K562 (cell line): ENCODE data around the gene TMA7B. TPM values are rescaled to one million over a fixed set of nuclear protein-coding genes. Genes with fewer than 3 reads are reported as not detected.

Source experiments
- DPF2 ChIP-seq: fragments of 450-650 bp; IDR thresholded peaks from 2 replicates; pipeline ENCODE4 v1.6.1; 2016
- GABPB1 ChIP-seq: sonication (generic); formaldehyde crosslinking; IDR thresholded peaks from 2 replicates; pipeline ENCODE4 v1.8.0; 2022; ENCODE audit warnings: mild to moderate bottlenecking, missing genetic modification reagents
- GMEB1 ChIP-seq: fragments of 250-450 bp; sonication (Bioruptor Pico); IDR thresholded peaks from 2 replicates; pipeline ENCODE4 v1.4.0; 2020; ENCODE audit warnings: mild to moderate bottlenecking
- HDAC8 ChIP-seq: fragments of 450-650 bp; IDR thresholded peaks from 2 replicates; pipeline ENCODE4 v1.6.1; 2016; ENCODE audit warnings: mild to moderate bottlenecking, missing genetic modification characterization, moderate library complexity, missing compliant biosample characterization
- PHF8 ChIP-seq: fragments of 200-600 bp; sonication (generic); IDR thresholded peaks from 2 replicates; pipeline ENCODE4 v1.6.1; 2012; ENCODE audit warnings: mixed run types, mild to moderate bottlenecking, inconsistent platforms, low read length, moderate library complexity, borderline replicate concordance
- RREB1 ChIP-seq: fragments of 250-450 bp; sonication (Bioruptor Pico); IDR thresholded peaks from 2 replicates; pipeline ENCODE4 v1.4.0; 2020
- SAFB2 ChIP-seq: fragments of 200-400 bp; formaldehyde crosslinking; IDR thresholded peaks from 2 replicates; pipeline ENCODE4 v1.6.1; 2018; ENCODE audit warnings: borderline replicate concordance, low read length, low read depth, moderate library complexity; ENCODE audit not compliant: severe bottlenecking
- SMAD4 ChIP-seq: fragments of 250-450 bp; sonication (Bioruptor Pico); conservative IDR thresholded peaks from 2 replicates; pipeline ENCODE4 v1.8.0; 2021; ENCODE audit warnings: inconsistent platforms, mild to moderate bottlenecking, moderate library complexity
- TFAP4 ChIP-seq: sonication (generic); formaldehyde crosslinking; IDR thresholded peaks from 2 replicates; pipeline ENCODE4 v1.8.0; 2022; ENCODE audit warnings: missing genetic modification reagents, mild to moderate bottlenecking, moderate library complexity, borderline replicate concordance
- TRIM24 ChIP-seq, 2 experiments: fragments of 450-650 bp; IDR thresholded peaks; 2 replicates each; pipeline ENCODE4 v1.6.1; 2016
- ZBTB33 ChIP-seq: sonication (generic); formaldehyde crosslinking; IDR thresholded peaks from 2 replicates; pipeline ENCODE4 v1.8.1; 2023; ENCODE audit warnings: mild to moderate bottlenecking, missing genetic modification reagents
- ZNF23 ChIP-seq: fragments of 250-450 bp; sonication (Bioruptor Pico); IDR thresholded peaks from 2 replicates; pipeline ENCODE4 v1.4.0; 2020; ENCODE audit warnings: mild to moderate bottlenecking
- ZNF592 ChIP-seq: fragments of 450-650 bp; IDR thresholded peaks from 2 replicates; pipeline ENCODE4 v1.6.1; 2017; ENCODE audit warnings: antibody characterized with exemption, mild to moderate bottlenecking
- polyA plus RNA-seq, 8 experiments: library from polyadenylated mRNA; depleted of rRNA in 4 of 8; stranded (reverse) in 5 of 8; unstranded in 3 of 8; fragments of >200 nt; fragmentation: Nextera tagmentation in 2 of 8; fragmentation: Illumina TruSeq in 1 of 8; extraction: Ambion mirVana in 2 of 8; extraction: Trizol in 1 of 8; gene quantifications; 2 replicates each; pipeline versions ENCODE4 v1.2.1 to v1.2.3, GENCODE V29; 2011 to 2014; ENCODE audit warnings: inconsistent platforms in 1 of 8, missing spikeins in 1 of 8
- total RNA-seq, 7 experiments: library from RNA; depleted of rRNA in 6 of 7; stranded (reverse); fragments of >200 nt in 6 of 7; fragmentation: Illumina TruSeq in 2 of 7; extraction: Trizol in 2 of 7; gene quantifications; 2 replicates each; pipeline versions ENCODE4 v1.2.1 to v1.2.3, GENCODE V29; 2011 to 2021; ENCODE audit warnings: low replicate concordance in 1 of 7

The TMA7B gene
- total and polyA plus RNA-seq, 9 of the 15 experiments (the other 6 are each of a cell fraction or from before 2014, with no cell fraction given): 5.6 to 14.2 (median 11.8) TPM

- TF ChIP-seq GMEB1 (CRISPR knock-in tag) (no peak), ZNF23 (CRISPR knock-in tag) (no peak), PHF8 (no peak), SAFB2 (no peak), SMAD4 (CRISPR knock-in tag) (no peak), TRIM24 (IDR thresholded peaks at IDR 0.05) (no peak), TFAP4 (CRISPR knock-in tag) (no peak), HDAC8 (tag) (no peak), ZNF592 (no peak), RREB1 (CRISPR knock-in tag) (no peak), GABPB1 (no peak), ZBTB33 (CRISPR knock-in tag) (no peak), DPF2 (peak; percentile 33; the same call in 1 of the 2 replicates)
Observed at GRCh38 chr22:39994041-39994565, 33.9 kb downstream of the TMA7B start (continued).
